ENCODE data around the gene KMT5C.

Gene KMT5C

DNA sequence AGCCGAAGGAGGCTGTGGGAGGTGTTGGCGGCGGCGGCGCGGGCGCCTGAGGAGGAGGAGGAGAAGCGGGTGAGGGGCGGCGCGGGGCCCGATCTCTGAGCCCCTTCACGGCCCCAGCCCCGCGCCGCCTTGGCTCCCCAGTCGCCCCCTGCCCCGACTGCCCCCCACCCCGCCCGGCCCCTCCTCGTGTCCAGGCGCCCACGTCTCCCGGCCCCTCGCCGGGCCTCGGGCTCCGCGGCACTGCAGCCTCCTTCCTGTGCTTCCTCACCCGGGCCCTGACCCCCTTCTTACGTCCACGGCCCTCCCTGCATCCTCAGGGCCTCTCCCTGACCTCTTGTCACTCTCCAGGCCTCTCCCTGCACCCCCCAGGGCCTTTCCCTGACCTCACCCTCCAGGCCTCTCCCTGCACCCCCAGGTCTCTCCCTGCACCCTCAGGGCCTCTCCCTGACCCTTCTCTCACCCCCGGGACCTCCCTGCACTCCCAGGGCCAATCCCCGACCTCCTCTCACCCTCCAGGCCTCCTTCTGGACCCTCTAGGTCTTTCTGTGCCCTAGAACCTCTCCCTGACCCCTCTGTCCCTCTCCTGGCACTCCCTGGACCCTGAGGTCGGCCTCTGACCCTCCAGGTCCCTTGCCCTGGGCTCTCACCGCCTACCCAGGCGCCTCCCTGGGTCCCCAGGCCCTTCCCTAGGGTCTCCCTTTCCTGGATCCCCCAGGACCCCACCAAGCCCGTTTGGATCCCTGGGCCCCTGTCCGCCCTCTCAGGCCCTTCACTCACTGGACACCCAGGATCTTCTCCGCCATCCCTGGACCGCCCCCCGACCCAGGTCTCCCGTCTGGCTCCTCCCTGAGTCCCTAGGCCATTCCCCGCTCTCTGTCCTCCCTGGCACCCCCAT lies 460 bp downstream of the KMT5C start:
- TF ChIP-seq, protein P1, sequence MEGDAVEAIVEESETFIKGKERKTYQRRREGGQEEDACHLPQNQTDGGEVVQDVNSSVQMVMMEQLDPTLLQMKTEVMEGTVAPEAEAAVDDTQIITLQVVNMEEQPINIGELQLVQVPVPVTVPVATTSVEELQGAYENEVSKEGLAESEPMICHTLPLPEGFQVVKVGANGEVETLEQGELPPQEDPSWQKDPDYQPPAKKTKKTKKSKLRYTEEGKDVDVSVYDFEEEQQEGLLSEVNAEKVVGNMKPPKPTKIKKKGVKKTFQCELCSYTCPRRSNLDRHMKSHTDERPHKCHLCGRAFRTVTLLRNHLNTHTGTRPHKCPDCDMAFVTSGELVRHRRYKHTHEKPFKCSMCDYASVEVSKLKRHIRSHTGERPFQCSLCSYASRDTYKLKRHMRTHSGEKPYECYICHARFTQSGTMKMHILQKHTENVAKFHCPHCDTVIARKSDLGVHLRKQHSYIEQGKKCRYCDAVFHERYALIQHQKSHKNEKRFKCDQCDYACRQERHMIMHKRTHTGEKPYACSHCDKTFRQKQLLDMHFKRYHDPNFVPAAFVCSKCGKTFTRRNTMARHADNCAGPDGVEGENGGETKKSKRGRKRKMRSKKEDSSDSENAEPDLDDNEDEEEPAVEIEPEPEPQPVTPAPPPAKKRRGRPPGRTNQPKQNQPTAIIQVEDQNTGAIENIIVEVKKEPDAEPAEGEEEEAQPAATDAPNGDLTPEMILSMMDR (conservative IDR thresholded peaks at IDR 0.05; ENCODE audit: control insufficient read depth, insufficient read depth, low read depth, low read length) = no peak
- no peak for DNase-seq (ENCODE audit: low read depth)
- peak overlapping the region; percentile 65 for H3K4me3 ChIP-seq (ENCODE audit: control insufficient read depth, low read depth, low read length)

DNA sequence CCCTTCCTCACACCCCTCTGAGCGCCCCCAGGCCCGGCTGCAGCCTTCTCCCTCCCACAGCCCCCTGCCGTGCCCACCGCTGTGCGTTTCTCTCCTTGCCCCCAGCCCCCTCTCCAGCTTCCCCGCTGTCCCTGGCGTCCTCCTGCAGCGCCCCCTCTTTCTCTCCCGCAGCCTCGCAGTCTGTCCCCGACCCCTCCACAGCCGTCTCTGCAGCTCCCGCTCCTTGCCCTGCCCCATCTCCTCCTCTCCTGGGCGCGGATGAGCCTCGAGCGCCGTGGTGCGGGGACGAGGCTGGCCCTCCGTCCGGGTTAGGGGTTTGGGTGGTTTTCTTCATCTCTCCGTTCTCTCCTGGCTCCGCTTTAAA lies 1.1 kb downstream of the KMT5C start:
- DNase-seq (ENCODE audit: low read depth) = no peak
- H3K4me3 ChIP-seq (ENCODE audit: control insufficient read depth, low read depth, low read length) = peak overlapping the region; percentile 65

GRCh38 chr19:55341171-55341588 lies 1.5 kb downstream of the KMT5C start:
- peak overlapping the region; percentile 65 for H3K4me3 ChIP-seq (ENCODE audit: control insufficient read depth, low read depth, low read length)
- DNase-seq (ENCODE audit: low read depth) = peak; percentile 56
- TF ChIP-seq, protein P1 (conservative IDR thresholded peaks at IDR 0.05; ENCODE audit: control insufficient read depth, insufficient read depth, low read depth, low read length) = no peak

More for the DNA sequence above, 1.1 kb downstream of the KMT5C start:
- TF ChIP-seq, protein P1 (conservative IDR thresholded peaks at IDR 0.05; ENCODE audit: control insufficient read depth, insufficient read depth, low read depth, low read length) = no peak

GRCh38 chr19:55341595-55342531 lies 2.2 kb downstream of the KMT5C start:
- TF ChIP-seq, protein P1 (conservative IDR thresholded peaks at IDR 0.05; ENCODE audit: control insufficient read depth, insufficient read depth, low read depth, low read length) = no peak

GRCh38 chr19:55344444-55344843 lies 4.8 kb downstream of the KMT5C start:
- no peak overlapping the region for H3K4me3 ChIP-seq (ENCODE audit: control insufficient read depth, low read depth, low read length)
- TF ChIP-seq, protein P1 (conservative IDR thresholded peaks at IDR 0.05; ENCODE audit: control insufficient read depth, insufficient read depth, low read depth, low read length) = no peak
- no peak for DNase-seq (ENCODE audit: low read depth)

More at GRCh38 chr19:55341595-55342531, 2.2 kb downstream of the KMT5C start:
- peak overlapping the region; percentile 6 for H3K4me3 ChIP-seq (ENCODE audit: control insufficient read depth, low read depth, low read length)
- no peak for DNase-seq (ENCODE audit: low read depth)

DNA sequence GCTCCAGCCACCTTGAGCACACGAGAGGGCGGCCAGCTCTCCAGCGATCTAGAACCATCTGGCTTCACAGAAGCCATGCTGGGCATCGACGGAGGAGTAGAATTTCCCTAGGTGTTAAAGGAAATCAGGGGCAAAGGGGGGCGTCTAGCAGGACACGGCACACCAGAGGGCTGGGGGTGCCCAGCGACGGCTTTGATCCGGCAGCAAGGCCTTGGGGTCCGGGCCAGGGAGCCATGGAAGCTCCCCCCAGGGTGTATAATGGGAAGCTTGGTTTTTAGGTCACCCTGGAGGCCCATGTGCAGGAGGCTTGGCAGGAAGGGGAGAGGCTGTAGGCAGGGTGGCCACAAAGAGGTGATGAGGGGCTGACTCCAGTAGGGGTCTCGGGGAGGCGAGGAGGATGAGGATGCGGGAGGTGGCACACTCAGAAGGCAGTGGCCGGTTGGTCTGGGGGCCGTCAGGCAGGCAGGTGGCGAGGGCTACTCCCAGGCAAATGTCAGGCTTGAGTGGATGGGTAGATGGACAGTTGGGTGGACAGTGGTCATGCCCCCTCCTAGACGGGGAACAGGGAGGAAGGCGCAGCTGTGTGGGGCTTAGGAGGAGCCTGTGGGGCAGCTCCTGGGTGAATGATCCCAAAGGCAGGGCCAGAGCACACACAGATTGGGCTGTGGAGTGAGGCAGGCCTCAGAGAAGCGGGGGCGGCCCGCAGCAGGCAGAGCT lies 5.6 kb downstream of the KMT5C start:
- DNase-seq (ENCODE audit: low read depth) = no peak
- TF ChIP-seq, protein P1 (conservative IDR thresholded peaks at IDR 0.05; ENCODE audit: control insufficient read depth, insufficient read depth, low read depth, low read length) = no peak
- H3K4me3 ChIP-seq (ENCODE audit: control insufficient read depth, low read depth, low read length) = no peak overlapping the region

Measured in fibroblast of mammary gland (primary cell).